Mucosa of descending colon (tissue), 3 donors: ENCODE measurements around the gene RNFT2. TPM values are rescaled to one million over a fixed set of nuclear protein-coding genes. Genes with fewer than 3 reads are reported as not detected.

ENCODE experiments used
- ATAC-seq: fragments of 200-7000 bp; cut with Tn5 transposase; one replicate; pipeline ENCODE4 v1.9.1; 2020; ENCODE audit warnings: mild to moderate bottlenecking, moderate library complexity
- DNase-seq, 3 donors: peaks; one replicate each; pipeline ENCODE4 v3.0.0-alpha.2; 2020
- H3K36me3 ChIP-seq: fragments of 200-600 bp; one replicate; pipeline ENCODE4 v1.8.0; 2021; ENCODE audit warnings: low read depth, mild to moderate bottlenecking
- H3K4me1 ChIP-seq: fragments of 200-600 bp; one replicate; pipeline ENCODE4 v1.8.0; 2021; ENCODE audit warnings: low read depth, mild to moderate bottlenecking
- H3K4me3 ChIP-seq: fragments of 200-600 bp; one replicate; pipeline ENCODE4 v1.8.0; 2021; ENCODE audit warnings: mild to moderate bottlenecking
- H3K9me3 ChIP-seq: fragments of 200-600 bp; one replicate; pipeline ENCODE4 v1.8.0; 2021; ENCODE audit warnings: mild to moderate bottlenecking
- intact Hi-C, 2 donors: fragments of 100-400 bp; cut with DNase I in 1 of 2; cut with micrococcal nuclease in 1 of 2; formaldehyde crosslinking; loops; one replicate each; pipeline versions ENCODE4 v1.11.0 to v1.11.1; 2022; cut with DNase I, micrococcal nuclease
- total RNA-seq, 3 donors: library from RNA; stranded (reverse); fragmentation: NEBNext Ultra II Directional in 2 of 3; extraction: Animal tissue kit (Norgen Biotek cat#: 25700) in 2 of 3; gene quantifications; one replicate each; pipeline versions ENCODE4 v1.2.1 to v1.2.4, GENCODE V29; 2021 to 2023
- TF ChIP-seq, protein P1 (sequence below): fragments of 200-600 bp; IDR thresholded peaks from one replicate; pipeline ENCODE4 v1.8.0; 2022; ENCODE audit warnings: antibody characterized with exemption, mild to moderate bottlenecking
- donor health status: DM: no; HTN: no; CAD: no; lungs with moderate emphysema.
- donor health status: DM: no; HTN: no; CAD: no.
- donor health status: DM: no; HTN: yes; CAD: no.

RNFT2 gene
- total RNA-seq, 3 donors from 2014 or later, result 2.0 to 3.7 (median 2.1) TPM

DNA sequence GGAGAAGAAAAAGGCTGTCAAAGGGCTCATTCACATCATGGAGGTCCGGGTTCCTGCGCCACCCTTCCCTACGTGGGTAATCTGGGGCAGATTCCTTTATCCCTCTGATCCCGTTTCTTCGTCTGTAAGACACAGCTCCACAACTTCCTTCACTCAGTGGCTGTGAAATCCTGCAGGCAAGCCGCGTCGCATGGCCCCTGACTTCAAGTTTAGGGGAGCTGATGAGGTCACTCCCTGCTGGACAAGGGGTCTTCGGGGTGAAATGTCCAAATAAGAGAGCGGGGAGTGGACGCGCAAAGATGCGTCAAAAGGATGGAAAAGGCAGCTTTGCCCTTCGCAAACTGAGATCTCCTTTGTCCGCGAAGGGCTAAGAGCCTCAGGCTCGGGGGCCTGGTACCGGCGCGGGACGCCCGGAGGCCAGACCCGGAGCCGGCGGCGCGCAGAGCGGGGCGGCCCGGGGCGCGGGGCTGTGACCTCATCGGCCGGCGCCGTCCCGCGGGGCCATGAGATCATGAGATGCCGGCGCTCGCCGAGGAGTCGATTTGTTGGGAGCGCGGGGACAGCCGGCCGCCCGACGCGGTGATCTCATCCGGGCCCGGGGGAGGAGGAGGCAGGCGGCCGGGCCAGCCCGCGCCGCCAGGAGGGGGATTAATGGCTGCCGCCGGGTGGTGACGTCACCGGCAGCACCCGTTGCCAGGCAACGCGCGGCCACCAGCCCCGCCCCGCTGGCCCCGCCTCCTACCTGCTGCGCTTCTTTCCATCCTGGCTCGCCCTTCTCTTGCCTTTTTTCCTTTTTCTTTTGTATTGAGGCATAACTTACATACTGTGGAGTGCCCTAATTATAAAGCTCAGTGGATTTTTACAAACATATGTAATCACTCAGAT, 81.1 kb downstream of the RNFT2 start:
- Histone ChIP-seq H3K4me1 (no peaks in the 10 kb centered on the region), H3K36me3 (no peaks in the 10 kb centered on the region), H3K4me3 (peak overlapping the region; percentile 63), H3K9me3 (no peaks in the 10 kb centered on the region)
- DNase-seq (peak; percentile 92 to 93 (median 92)), ATAC-seq (peak; percentile 95)
- intact Hi-C loops, result no loop called here
- TF ChIP-seq, protein P1, sequence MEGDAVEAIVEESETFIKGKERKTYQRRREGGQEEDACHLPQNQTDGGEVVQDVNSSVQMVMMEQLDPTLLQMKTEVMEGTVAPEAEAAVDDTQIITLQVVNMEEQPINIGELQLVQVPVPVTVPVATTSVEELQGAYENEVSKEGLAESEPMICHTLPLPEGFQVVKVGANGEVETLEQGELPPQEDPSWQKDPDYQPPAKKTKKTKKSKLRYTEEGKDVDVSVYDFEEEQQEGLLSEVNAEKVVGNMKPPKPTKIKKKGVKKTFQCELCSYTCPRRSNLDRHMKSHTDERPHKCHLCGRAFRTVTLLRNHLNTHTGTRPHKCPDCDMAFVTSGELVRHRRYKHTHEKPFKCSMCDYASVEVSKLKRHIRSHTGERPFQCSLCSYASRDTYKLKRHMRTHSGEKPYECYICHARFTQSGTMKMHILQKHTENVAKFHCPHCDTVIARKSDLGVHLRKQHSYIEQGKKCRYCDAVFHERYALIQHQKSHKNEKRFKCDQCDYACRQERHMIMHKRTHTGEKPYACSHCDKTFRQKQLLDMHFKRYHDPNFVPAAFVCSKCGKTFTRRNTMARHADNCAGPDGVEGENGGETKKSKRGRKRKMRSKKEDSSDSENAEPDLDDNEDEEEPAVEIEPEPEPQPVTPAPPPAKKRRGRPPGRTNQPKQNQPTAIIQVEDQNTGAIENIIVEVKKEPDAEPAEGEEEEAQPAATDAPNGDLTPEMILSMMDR, result no peak

DNA sequence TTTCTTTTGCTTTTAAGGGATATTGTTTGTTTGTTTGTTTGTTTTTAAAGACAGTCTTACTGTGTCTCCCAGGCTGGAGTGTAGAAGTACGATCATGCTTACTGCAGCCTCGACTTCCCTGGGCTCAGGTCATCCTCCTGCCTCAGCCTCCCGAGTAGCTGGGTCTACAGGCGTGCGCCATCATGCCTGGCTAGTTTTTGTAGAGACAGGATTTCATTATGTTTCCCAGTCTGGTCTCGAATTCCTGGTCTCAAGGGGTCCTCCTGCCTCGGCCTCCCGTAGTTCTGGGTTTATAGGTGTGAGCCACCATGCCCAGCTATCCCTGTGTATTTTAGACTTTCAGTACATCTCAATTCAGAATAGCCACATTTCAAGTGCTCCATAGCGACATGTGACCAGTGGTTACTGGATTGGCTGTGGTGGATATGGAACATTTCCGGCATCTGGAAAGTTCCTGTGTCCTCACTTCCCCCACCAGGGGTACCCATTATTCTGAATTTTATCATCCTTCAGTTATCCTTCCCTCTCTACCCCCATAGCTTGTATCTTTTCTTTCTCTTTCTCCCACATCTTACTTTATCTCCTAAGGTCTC, 82.0 kb downstream of the RNFT2 start:
- TF ChIP-seq, protein P1, result no peak
- Histone ChIP-seq H3K36me3 (no peaks in the 10 kb centered on the region), H3K9me3 (no peaks in the 10 kb centered on the region), H3K4me1 (no peaks in the 10 kb centered on the region), H3K4me3 (no peak overlapping the region)
- DNase-seq, result no peak
- intact Hi-C loops, result no loop called here
- ATAC-seq, result no peak

DNA sequence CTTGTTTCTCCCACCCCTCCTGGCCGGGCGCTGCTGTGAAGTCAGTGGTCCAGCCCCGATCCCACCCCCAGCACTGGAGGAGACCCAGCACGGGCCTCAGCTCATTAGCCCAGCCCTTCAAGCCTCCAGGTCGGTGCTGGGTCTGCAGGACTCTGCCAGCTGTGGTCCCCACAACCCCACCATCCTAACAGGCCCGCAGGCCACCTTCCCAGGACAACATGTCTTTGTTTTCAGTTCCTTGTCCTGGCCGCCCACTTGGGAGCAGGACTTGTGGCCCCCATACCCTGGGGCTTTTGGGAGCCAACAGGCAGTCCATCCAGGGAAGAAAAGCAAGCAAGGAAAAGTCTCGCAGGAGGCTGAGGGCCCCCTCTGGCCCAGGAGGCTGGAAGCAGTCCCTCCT, 83.2 kb downstream of the RNFT2 start:
- ATAC-seq (no peak), DNase-seq (no peak)
- TF ChIP-seq, protein P1, result no peak
- H3K4me3 ChIP-seq, result no peak overlapping the region
- H3K36me3 ChIP-seq, result no peaks in the 10 kb centered on the region
- intact Hi-C loops, result no loop called here
- H3K9me3 ChIP-seq, result no peaks in the 10 kb centered on the region
- no peaks in the 10 kb centered on the region for H3K4me1 ChIP-seq

DNA sequence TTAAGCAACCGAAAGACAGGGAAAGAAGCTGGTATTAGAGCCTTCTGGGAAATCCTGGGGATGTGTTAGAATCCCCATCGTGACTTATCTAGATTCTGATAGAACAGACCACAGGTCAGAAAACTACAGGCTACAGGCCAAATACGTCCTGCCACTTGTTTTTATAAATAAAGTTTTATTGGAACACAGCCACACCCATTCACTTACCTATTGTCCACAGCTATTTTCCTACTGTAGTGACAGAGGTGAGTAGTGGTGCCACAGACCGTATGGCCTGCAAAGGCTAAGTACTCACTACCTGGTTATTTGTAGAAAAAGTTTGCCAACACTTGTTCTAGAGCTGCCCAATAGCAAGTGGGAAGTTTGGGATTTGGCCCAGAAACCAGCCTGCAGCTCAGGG, 89.3 kb downstream of the RNFT2 start:
- intact Hi-C loops, result no loop called here
- Histone ChIP-seq H3K4me3 (no peak overlapping the region), H3K36me3 (no peaks in the 10 kb centered on the region), H3K9me3 (no peaks in the 10 kb centered on the region), H3K4me1 (peaks cover 3% of the 10 kb centered on the region)
- ATAC-seq, result no peak
- DNase-seq, result no peak
- TF ChIP-seq, protein P1, result no peak

DNA sequence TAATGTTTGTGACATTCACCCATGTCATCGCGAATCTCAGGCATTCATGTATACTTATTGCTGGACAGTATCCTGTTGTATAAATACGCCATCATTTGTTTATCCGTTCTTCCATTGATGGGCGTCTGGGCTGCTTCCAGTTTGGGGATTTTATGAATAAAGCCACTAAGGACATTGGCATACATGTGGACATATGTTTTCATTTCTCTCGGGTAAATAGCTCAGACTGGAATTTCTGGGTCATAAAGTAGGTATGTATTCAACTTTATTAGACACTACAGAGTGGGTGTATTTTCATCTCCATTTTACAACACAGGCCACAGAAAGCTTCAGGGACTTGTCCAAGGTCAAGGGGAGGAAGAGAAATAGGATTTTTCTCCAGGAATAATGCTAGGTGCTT, 94.2 kb downstream of the RNFT2 start:
- no peak for DNase-seq
- ATAC-seq, result no peak
- H3K9me3 ChIP-seq, result no peaks in the 10 kb centered on the region
- no peak overlapping the region for H3K4me3 ChIP-seq
- H3K4me1 ChIP-seq, result peaks cover 4% of the 10 kb centered on the region
- intact Hi-C loops, result no loop called here
- TF ChIP-seq, protein P1, result no peak
- no peaks in the 10 kb centered on the region for H3K36me3 ChIP-seq
